MM.1S (cell line): Measurements from ENCODE around the gene LILRB5.
"Not testable (repeated sequence)": the region's sequence is repeated elsewhere in the genome, so short reads cannot be mapped to it uniquely, and the experiment has no call there.

Source experiments
- DNase-seq: peaks from one replicate; pipeline ENCODE4 v3.0.0-alpha.2; 2015
- H2AFZ ChIP-seq: fragments of 300-600 bp; sonication (generic); 2 replicates; pipeline ENCODE4 v1.6.0; 2016; ENCODE audit warnings: antibody characterized with exemption, low read length
- H3F3A ChIP-seq: fragments of 300-600 bp; sonication (generic); 2 replicates; pipeline ENCODE4 v1.6.1; 2016; ENCODE audit warnings: mild to moderate bottlenecking, antibody characterized with exemption, low read length, moderate library complexity, mixed read lengths; ENCODE audit not compliant: insufficient read depth
- H3K27ac ChIP-seq: fragments of 300-600 bp; sonication (generic); 2 replicates; pipeline ENCODE4 v1.5.1; 2016; ENCODE audit warnings: mild to moderate bottlenecking, low read length
- H3K27me3 ChIP-seq: fragments of 300-600 bp; sonication (generic); replicated peaks from 2 replicates; pipeline ENCODE4 v1.6.0; 2016; ENCODE audit warnings: low read length; ENCODE audit not compliant: insufficient read depth
- H3K36me3 ChIP-seq: fragments of 300-600 bp; sonication (generic); replicated peaks from 2 replicates; pipeline ENCODE4 v1.6.1; 2016; ENCODE audit warnings: mild to moderate bottlenecking, low read length, mixed read lengths; ENCODE audit not compliant: insufficient read depth
- H3K4me1 ChIP-seq: fragments of 300-600 bp; sonication (generic); 2 replicates; pipeline ENCODE4 v1.6.1; 2016; ENCODE audit warnings: low read length, mixed read lengths
- H3K4me2 ChIP-seq: fragments of 300-600 bp; sonication (generic); 2 replicates; pipeline ENCODE4 v1.6.0; 2016; ENCODE audit warnings: low read depth, low read length
- H3K4me3 ChIP-seq: fragments of 300-600 bp; sonication (generic); 2 replicates; pipeline ENCODE4 v1.5.1; 2016; ENCODE audit warnings: low read length, mixed read lengths
- H3K79me2 ChIP-seq: fragments of 300-600 bp; sonication (generic); 2 replicates; pipeline ENCODE4 v1.6.1; 2016; ENCODE audit warnings: mixed run types, low read length, mixed read lengths
- H3K9ac ChIP-seq: fragments of 300-600 bp; sonication (generic); 2 replicates; pipeline ENCODE4 v1.6.1; 2016; ENCODE audit warnings: low read length, mixed read lengths
- H3K9me2 ChIP-seq: fragments of 300-600 bp; sonication (generic); replicated peaks from 2 replicates; pipeline ENCODE4 v1.6.1; 2016; ENCODE audit warnings: mild to moderate bottlenecking, low read length, mixed read lengths; ENCODE audit not compliant: insufficient read depth
- H3K9me3 ChIP-seq: fragments of 300-600 bp; sonication (generic); replicated peaks from 2 replicates; pipeline ENCODE4 v1.6.1; 2016; ENCODE audit warnings: mild to moderate bottlenecking, low read length, mixed read lengths; ENCODE audit not compliant: insufficient read depth
- H4K20me1 ChIP-seq: fragments of 300-600 bp; sonication (generic); 2 replicates; pipeline ENCODE4 v1.6.1; 2016; ENCODE audit warnings: mild to moderate bottlenecking, low read length, moderate library complexity, mixed read lengths; ENCODE audit not compliant: insufficient read depth
- EZH2 ChIP-seq: fragments of 300-600 bp; sonication (generic); optimal IDR thresholded peaks from 2 replicates; pipeline ENCODE3; 2017; ENCODE audit warnings: low read depth, mild to moderate bottlenecking, antibody characterized with exemption, low read length, mixed read lengths
- EZH2phosphoT487 ChIP-seq: fragments of 300-600 bp; sonication (generic); IDR thresholded peaks from 2 replicates; pipeline ENCODE4 v1.6.1; 2018; ENCODE audit warnings: antibody characterized with exemption, low read length
- TF ChIP-seq, protein P1 (sequence below): fragments of 300-600 bp; sonication (generic); IDR thresholded peaks from 2 replicates; pipeline ENCODE4 v1.5.1; 2016; ENCODE audit warnings: antibody characterized with exemption, low read length, mixed read lengths

Gene LILRB5

DNA sequence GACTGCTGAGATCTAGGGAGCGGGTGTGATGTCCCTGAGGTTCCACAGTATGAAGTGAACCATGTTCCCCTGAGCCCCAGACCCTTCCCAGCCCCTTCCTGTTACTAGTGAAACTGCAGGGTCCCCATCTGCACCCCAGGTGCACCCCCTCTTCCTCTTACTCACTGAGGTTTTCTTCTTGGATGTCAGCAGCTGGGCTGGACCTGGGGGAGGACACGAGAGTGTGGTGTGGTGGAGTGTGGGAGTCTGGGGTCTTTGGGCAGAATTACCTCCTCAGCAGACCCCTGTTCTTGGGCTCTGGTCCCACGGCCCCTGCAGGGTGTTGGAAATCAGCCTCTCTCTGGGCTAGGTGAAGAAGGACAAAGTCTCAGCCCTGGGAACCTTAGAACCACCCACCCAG lies 11.1 kb downstream of the LILRB5 start:
- Histone ChIP-seq H3F3A (peaks cover 16% of the 10 kb centered on the region), H3K4me2 (no peak overlapping the region), H2AFZ (no peak overlapping the region), H3K9ac (no peak overlapping the region), H3K36me3 (no peaks in the 10 kb centered on the region), H3K4me3 (no peak overlapping the region), H3K9me3 (no peaks in the 10 kb centered on the region), H3K27ac (no peak overlapping the region), H3K27me3 (peaks cover 10% of the 10 kb centered on the region), H3K9me2 (no peaks in the 10 kb centered on the region), H3K79me2 (no peaks in the 10 kb centered on the region), H4K20me1 (no peaks in the 10 kb centered on the region), H3K4me1 (peaks cover 16% of the 10 kb centered on the region)
- no peak for DNase-seq
- TF ChIP-seq EZH2phosphoT487 (no peak), EZH2 (no peak)
- TF ChIP-seq, protein P1, sequence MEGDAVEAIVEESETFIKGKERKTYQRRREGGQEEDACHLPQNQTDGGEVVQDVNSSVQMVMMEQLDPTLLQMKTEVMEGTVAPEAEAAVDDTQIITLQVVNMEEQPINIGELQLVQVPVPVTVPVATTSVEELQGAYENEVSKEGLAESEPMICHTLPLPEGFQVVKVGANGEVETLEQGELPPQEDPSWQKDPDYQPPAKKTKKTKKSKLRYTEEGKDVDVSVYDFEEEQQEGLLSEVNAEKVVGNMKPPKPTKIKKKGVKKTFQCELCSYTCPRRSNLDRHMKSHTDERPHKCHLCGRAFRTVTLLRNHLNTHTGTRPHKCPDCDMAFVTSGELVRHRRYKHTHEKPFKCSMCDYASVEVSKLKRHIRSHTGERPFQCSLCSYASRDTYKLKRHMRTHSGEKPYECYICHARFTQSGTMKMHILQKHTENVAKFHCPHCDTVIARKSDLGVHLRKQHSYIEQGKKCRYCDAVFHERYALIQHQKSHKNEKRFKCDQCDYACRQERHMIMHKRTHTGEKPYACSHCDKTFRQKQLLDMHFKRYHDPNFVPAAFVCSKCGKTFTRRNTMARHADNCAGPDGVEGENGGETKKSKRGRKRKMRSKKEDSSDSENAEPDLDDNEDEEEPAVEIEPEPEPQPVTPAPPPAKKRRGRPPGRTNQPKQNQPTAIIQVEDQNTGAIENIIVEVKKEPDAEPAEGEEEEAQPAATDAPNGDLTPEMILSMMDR: no peak

DNA sequence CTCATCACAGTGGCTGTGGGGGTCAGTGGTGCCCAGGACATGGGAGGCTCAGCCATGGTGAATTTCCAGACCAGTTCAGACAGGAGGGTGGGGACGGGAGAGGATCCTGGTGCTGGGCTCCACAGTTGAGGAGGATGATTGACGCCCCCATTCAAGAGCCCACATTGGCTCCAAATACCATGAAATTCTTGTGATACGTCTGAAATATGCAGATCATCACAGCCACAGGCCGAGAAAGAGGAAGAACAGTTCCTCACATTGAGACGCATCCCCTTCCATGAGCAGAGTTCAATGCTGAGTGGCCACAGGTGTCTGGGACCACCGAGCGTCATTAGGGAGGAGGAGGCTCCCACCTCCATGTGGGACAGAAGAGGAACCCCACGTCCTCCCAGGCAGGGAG lies 13.3 kb downstream of the LILRB5 start:
- H4K20me1 ChIP-seq, H3K9me3 ChIP-seq, H3K79me2 ChIP-seq, H3K9ac ChIP-seq, H3K36me3 ChIP-seq, H2AFZ ChIP-seq, H3K27ac ChIP-seq, H3K4me3 ChIP-seq, H3K9me2 ChIP-seq, H3K27me3 ChIP-seq, DNase-seq, H3K4me2 ChIP-seq: not testable (repeated sequence)
- Histone ChIP-seq H3K4me1 (peaks cover 16% of the 10 kb centered on the region), H3F3A (peaks cover 16% of the 10 kb centered on the region)

DNA sequence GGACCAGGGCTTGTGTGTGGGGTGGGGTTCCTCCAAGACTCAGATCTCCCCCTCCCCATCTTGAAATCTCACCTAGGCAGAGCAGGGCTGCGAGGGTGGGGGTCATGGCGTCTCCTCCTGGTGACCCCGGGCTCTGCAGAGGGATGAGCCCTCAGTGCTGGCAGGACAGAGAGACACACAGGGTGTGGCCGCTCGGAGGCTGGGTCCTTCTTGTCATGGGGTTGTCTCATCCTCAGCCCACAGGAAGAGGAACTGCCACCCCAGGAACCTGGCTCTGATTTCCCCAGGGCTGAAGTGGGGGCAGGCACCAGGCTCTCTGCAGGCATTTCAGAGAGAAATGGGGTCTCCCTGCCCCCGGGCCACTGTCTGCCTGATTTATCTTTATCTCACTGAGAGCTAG lies 14.4 kb downstream of the LILRB5 start, which contains the start of gene LILRA6:
Gene LILRA6 (minus strand): TSS at position 145 of the 400 bp plus-strand sequence.
- not testable (repeated sequence) for H3K9me3 ChIP-seq, H3F3A ChIP-seq, H3K27me3 ChIP-seq, H3K79me2 ChIP-seq, DNase-seq, H3K4me3 ChIP-seq, H3K9ac ChIP-seq, H2AFZ ChIP-seq, H3K36me3 ChIP-seq, H4K20me1 ChIP-seq, H3K27ac ChIP-seq, H3K9me2 ChIP-seq, H3K4me1 ChIP-seq, H3K4me2 ChIP-seq

DNA sequence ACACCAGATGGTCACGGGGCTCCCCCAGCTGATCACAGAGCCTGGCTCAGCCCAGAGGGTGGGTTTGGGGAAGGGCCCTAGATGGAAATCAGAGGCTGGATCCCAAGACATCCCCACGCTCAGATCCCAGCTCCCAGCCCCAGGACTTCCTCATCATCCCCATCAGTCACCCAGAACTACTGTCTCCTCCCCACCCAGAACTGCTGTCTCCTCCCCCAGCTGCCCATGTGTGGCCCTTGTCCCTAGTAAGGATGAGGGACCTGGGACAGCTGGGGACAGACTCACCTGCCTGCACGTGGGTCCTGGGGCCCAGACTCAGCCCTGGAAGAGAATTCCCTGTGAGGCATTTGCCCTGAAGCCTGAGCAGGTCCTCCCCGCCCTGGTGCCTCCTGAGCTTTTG lies 14.8 kb downstream of the LILRB5 start:
- not testable (repeated sequence) for H3K79me2 ChIP-seq, H3F3A ChIP-seq, H3K27ac ChIP-seq, DNase-seq, H3K4me2 ChIP-seq, H3K9ac ChIP-seq, H3K4me3 ChIP-seq, H3K9me2 ChIP-seq, H3K4me1 ChIP-seq, H3K27me3 ChIP-seq, H3K9me3 ChIP-seq, H2AFZ ChIP-seq, H4K20me1 ChIP-seq, H3K36me3 ChIP-seq

DNA sequence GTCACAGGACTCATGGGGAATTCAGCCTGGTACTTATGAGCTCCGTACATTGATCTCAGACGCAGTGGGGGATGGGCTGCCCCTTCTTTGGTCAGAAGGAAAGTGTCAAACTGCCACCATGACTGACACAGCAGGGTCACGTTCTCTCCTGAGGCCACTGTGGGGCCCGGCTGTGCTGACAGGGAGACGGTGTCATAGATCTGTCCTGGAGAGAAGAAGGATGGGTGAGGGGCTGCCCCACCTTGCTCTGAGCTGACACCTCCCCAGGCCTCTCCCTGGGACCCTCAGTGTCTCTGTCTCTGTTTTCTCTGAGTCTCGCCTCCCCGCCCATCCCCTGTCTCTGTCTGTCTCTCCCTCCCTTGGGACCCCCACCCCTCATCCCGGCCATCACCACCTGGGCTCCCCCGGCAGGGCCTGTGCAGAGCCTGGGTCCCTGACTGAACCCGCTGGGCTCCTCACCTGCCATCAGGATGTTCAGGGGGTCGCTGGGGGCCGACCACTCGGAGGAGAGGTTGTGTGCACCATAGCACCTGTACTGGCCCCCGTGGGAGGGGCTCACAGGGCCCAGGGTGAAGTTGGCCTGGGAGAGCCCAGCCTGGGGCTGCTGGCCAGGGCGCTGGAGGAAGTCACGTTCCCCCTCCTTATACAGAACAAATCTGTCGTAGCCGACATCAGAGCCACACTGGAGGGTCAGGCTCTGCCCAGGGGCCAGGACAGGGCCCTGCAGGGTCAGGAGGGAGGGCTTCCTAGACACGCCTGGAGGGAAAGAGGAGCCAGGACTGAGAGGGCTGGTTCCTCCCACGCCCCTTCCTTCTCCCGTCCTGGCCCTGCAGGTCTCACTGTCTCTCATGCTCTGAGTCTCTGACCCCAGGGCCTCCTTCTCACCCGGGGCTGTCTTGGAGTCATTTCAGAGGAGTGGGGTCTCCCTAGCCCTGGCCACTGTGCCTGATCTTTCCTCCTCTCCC lies 16.4 kb downstream of the LILRB5 start:
- H3K9me3 ChIP-seq, H3K36me3 ChIP-seq, H3K79me2 ChIP-seq, H3K4me3 ChIP-seq, H4K20me1 ChIP-seq, H3K27ac ChIP-seq, H3K27me3 ChIP-seq, H3F3A ChIP-seq, DNase-seq, H3K4me2 ChIP-seq, H3K4me1 ChIP-seq, H3K9me2 ChIP-seq, H3K9ac ChIP-seq, H2AFZ ChIP-seq: not testable (repeated sequence)

DNA sequence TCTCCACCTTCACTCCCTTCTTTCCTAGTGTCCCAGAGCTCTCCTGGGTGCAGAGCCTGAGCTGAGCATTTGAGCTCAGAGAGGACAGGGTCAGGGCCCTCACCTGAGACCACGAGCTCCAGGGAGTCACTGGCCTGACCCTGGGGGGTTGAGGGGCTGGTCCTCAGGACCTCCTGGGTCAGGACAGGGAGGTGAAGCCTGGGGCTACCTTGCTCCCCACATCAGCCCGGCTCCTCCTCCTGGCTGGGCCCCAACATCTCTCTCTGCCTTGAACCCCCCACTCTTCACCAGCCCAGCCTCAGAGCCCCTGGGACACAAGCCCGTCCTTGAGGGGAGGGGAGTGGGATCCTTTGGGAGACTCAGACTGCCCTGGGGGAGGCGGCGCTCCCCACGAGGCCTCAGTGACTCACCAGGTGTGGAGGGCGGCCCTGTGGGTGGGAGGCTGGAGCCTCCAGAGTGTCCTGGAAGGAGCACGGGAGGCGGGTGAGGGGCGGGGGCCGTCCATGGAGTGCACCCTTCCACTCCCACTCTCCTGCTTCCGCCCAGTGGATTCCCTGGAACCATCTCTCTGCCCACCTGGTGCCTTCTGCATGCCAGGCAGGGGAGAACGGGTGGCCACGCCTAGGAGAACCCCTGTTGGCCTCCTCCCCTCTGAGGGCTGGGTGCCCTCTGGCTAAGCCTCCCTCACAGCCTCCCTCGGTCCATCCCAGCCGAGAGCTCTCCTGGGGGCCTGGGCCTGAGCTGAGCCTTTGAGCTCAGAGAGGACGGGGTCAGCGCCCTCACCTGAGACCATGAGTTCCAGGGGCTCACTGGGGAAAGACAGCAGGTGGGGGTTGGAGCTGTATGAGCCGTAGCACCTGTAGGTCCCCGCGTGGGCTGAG lies 17.3 kb downstream of the LILRB5 start:
- H3K27ac ChIP-seq, H4K20me1 ChIP-seq, H3K36me3 ChIP-seq, H3K4me3 ChIP-seq, DNase-seq, H3K4me2 ChIP-seq, H3K9me2 ChIP-seq, H3K27me3 ChIP-seq, H3K9me3 ChIP-seq, H3K4me1 ChIP-seq, H3K79me2 ChIP-seq, H3F3A ChIP-seq, H2AFZ ChIP-seq, H3K9ac ChIP-seq: not testable (repeated sequence)
